ENCODE results near the gene CKM. TPM values are rescaled to one million over a fixed set of nuclear protein-coding genes. Genes with fewer than 3 reads are reported as not detected.

Gene CKM
- total and polyA plus RNA-seq, 2 of the 4 experiments (the other 2 are of a cell fraction): not detected

GRCh38 chr19:45331411-45331810 lies 8.7 kb upstream of the CKM start:
- Histone ChIP-seq H2BK15ac (ENCODE audit: low read depth, low read length) (no peak overlapping the region), H2BK5ac (ENCODE audit: low read depth, low read length, poor library complexity, severe bottlenecking) (no peak overlapping the region), H3K4me2 (ENCODE audit: low read depth, low read length) (no peak overlapping the region), H2BK20ac (ENCODE audit: low read depth, low read length) (no peak overlapping the region), H4K8ac (ENCODE audit: low read depth in 2 of 2, low read length in 2 of 2) (no peak overlapping the region), H3K9me1 (ENCODE audit: insufficient read depth, low read length) (no peaks in the 10 kb centered on the region), H3K4me3 (ENCODE audit: insufficient read depth, low read depth, low read length) (no peak overlapping the region), H3K4ac (ENCODE audit: low read depth, low read length) (no peak overlapping the region), H3K9me3 (ENCODE audit: control insufficient read depth, insufficient read depth, low read length) (no peaks in the 10 kb centered on the region), H3K18ac (ENCODE audit: low read depth, low read length) (no peak overlapping the region), H3K27me3 (ENCODE audit: control insufficient read depth, insufficient read depth, low read length) (no peaks in the 10 kb centered on the region), H3K9ac (ENCODE audit: low read depth, low read length) (no peak overlapping the region), H3K4me1 (ENCODE audit: control insufficient read depth, insufficient read depth, low read length) (no peaks in the 10 kb centered on the region; the same call in 1 of the 2 replicates), H4K20me1 (ENCODE audit: insufficient read depth, low read length) (no peaks in the 10 kb centered on the region), H3K23ac (ENCODE audit: low read depth, low read length) (no peak overlapping the region), H2AK9ac (replicated peaks; ENCODE audit: low read depth, low read length, poor library complexity) (no peak overlapping the region), H2BK120ac (ENCODE audit: low read depth, low read length) (no peak overlapping the region), H3K79me1 (ENCODE audit: low read depth in 1 of 2, low read length in 2 of 2) (no peaks in the 10 kb centered on the region), H2AFZ (replicated peaks; ENCODE audit: low read length, poor library complexity) (no peak overlapping the region), H4K91ac (ENCODE audit: insufficient read depth, low read depth, low read length) (no peak overlapping the region), H3K36me3 (ENCODE audit: control insufficient read depth, insufficient read depth, low read length) (no peaks in the 10 kb centered on the region), H2AK5ac (ENCODE audit: low read depth, low read length) (no peak overlapping the region), H3K27ac (ENCODE audit: insufficient read depth, low read length) (no peak overlapping the region), H3K14ac (replicated peaks; ENCODE audit: low read depth, low read length) (no peak overlapping the region), H3K56ac (ENCODE audit: extremely low read depth, insufficient read depth, low read length) (no peak overlapping the region), H4K5ac (ENCODE audit: low read depth, low read length) (no peak overlapping the region)
- TF ChIP-seq RAD21 (IDR thresholded peaks at IDR 0.05; ENCODE audit: low read length) (no peak), NFE2L2 (IDR thresholded peaks at IDR 0.05; ENCODE audit: low read depth, low read length) (no peak), RFX5 (IDR thresholded peaks at IDR 0.05; ENCODE audit: low read depth, low read length) (no peak), MAZ (IDR thresholded peaks at IDR 0.05; ENCODE audit: borderline replicate concordance, low read depth, low read length) (no peak), MAFK (IDR thresholded peaks at IDR 0.05; ENCODE audit: low read depth, low read length) (no peak), CEBPB (IDR thresholded peaks at IDR 0.05; ENCODE audit: low read depth, low read length) (no peak), ELK1 (IDR thresholded peaks at IDR 0.05; ENCODE audit: borderline replicate concordance, low read depth, low read length) (no peak), CTCF (conservative IDR thresholded peaks at IDR 0.05; ENCODE audit: low read depth, low read length) (no peak), CHD1 (IDR thresholded peaks at IDR 0.05; ENCODE audit: low read depth, low read length) (no peak), POLR2A (IDR thresholded peaks at IDR 0.05; ENCODE audit: low read depth, low read length) (no peak), BHLHE40 (IDR thresholded peaks at IDR 0.05; ENCODE audit: low read depth, low read length) (no peak), MXI1 (IDR thresholded peaks at IDR 0.05; ENCODE audit: borderline replicate concordance, low read depth, low read length) (no peak), FOS (IDR thresholded peaks at IDR 0.05; ENCODE audit: low read depth, low read length) (no peak), USF2 (IDR thresholded peaks at IDR 0.05; ENCODE audit: low read depth, low read length) (no peak), SMC3 (IDR thresholded peaks at IDR 0.05; ENCODE audit: low read depth, low read length) (no peak), RCOR1 (IDR thresholded peaks at IDR 0.05; ENCODE audit: insufficient replicate concordance, low read length) (no peak)
- intact Hi-C loops (cut with micrococcal nuclease): no loop called here
- dilution Hi-C loops (cut with HindIII; ENCODE audit: low sequenced_read_pairs, unreplicated experiment): no loop called here
- no TSS peak for BruUV-seq (replicated peaks)
- 68% methylated on average over 6 of the region's 7 CpGs; no CpG with 5 or more reads in 1 of the 2 experiments for WGBS, 2 experiments (ENCODE audit: extremely low coverage in 2 of 2, insufficient read length in 1 of 2)
- in situ Hi-C loops (cut with MboI; ENCODE audit: low sequenced_read_pairs): no loop called here
- ChIA-PET CTCF (no interaction called here), POLR2A (ENCODE audit: unreplicated experiment) (no interaction called here)
- no peak for ATAC-seq (ENCODE audit: low read depth)
- no peak for DNase-seq

All from IMR-90 (cell line).